GM19023 (cell line): ENCODE results near the gene CAMTA1.

ENCODE experiments used
- ATAC-seq: cut with Tn5 transposase; IDR thresholded peaks from one replicate; pipeline ENCODE4 v1.9.1; 2021; ENCODE audit warnings: mild to moderate bottlenecking, moderate library complexity; ENCODE audit not compliant: unreplicated experiment

CAMTA1 gene

GRCh38 chr1:7474786-7475502 is 689.7 kb downstream of the CAMTA1 start:
- ATAC-seq: no peak

GRCh38 chr1:7475691-7476090 is 690.4 kb downstream of the CAMTA1 start:
- ATAC-seq: no peak

DNA sequence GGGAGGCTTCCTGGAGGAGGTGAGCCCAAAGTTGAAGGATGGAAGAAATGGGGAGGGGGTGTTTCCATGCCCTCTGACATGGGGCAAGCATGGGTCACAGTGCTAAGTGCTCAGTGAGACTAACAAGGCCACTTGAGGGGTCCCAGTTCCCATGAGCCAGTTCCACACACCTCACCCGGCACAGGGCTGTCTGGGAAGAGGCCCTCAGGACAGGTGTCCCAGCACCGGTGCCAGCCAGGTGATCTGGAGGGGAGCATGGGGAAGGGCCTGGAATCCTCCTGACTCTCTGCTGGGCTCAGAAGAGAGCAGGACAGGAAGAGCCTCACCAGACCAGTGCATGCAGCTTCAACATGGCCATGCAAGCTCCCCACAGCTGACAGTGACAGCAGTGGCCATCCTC is 691.1 kb downstream of the CAMTA1 start:
- no peak for ATAC-seq

DNA sequence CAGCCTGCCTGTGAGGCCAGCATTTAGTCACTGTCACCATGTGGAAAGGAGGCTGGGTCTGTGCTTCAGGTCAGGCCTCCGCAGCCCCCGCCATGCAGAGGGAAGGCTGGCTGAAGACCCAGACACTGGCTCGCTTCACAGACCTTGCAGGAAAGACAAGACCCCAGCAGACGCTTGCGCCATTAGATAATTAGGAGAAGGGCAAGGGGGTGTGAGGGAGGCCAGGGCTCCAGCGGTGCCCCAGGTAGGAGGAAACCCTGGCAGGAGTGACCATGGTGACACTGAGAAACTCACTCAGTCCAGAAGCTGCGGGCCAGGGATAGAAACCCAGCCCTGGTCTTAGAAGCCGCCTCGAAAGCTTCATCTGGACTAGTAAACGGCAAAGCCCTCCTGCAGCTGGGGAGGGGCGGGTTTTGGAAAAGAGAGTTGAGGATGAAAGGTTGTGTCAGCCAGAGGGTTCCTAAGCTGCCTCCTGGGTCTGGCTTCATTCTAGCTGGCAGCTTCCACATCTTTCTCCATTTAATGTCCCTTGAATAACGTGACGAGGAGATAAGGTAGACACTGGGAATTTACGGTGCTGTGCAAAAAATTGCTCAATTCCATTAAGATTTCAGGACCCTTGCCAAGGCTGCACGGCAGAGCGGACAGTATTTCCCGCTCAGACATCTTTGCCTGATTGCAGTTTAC is 691.8 kb downstream of the CAMTA1 start:
- ATAC-seq: no peak

DNA sequence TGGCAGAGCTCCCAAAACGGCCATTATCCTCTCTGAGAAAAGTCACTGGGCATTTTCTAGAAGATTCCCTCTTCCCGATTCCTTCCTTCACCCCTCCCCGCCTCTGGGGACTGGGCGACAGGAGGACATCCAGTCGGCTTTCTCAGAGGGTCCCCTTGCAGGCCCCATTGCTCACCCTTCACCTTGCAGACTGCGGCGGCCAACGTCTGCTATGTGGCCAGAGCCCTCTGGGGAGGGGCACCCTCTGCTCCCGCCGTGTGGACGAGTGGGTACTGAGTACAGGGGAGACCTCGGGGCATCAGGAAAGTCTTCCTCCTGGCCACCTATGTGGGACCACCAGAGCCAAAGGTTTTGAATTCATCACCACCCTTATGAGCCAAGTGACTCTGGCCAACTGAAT is 692.3 kb downstream of the CAMTA1 start:
- ATAC-seq: no peak

GRCh38 chr1:7478142-7478790 is 693.0 kb downstream of the CAMTA1 start:
- no peak for ATAC-seq

DNA sequence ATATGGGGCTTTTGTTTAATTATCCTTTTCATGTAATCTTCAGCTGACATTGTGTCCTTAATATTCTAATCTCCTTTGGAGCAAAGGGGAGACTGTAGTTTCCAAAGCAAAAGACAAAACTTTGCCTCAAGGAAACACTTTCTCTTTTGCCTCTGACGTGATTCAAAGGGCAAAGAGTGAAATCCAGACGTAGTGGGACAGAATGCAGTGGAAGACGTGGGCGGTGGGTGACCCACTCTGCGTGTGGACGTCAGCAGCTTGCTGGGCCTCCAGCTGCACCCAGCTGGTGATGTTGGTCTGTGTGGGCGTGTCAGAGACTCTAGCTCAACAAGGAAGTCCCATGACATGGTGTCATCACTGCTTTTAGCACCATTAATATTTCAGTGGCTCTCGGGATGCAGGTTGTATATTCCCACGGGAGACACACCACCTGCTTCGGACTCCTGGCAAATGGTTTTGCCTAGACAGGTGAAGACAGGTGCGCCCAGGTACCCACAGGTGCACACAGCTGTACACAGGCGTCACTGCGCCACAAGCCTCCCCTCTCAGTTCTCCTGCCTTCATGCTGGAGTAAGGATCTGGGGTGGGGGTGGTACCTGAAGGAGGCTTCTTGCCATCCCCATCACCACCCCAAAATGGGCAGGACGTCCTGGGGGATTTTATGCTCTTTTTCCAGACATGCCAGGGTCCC is 693.7 kb downstream of the CAMTA1 start:
- no peak for ATAC-seq

- ATAC-seq: no peak
Observed at GRCh38 chr1:7479571-7479970, 694.3 kb downstream of the CAMTA1 start.

GRCh38 chr1:7481194-7481593 is 695.9 kb downstream of the CAMTA1 start:
- no peak for ATAC-seq

GRCh38 chr1:7482077-7482476 is 696.8 kb downstream of the CAMTA1 start:
- ATAC-seq: no peak

DNA sequence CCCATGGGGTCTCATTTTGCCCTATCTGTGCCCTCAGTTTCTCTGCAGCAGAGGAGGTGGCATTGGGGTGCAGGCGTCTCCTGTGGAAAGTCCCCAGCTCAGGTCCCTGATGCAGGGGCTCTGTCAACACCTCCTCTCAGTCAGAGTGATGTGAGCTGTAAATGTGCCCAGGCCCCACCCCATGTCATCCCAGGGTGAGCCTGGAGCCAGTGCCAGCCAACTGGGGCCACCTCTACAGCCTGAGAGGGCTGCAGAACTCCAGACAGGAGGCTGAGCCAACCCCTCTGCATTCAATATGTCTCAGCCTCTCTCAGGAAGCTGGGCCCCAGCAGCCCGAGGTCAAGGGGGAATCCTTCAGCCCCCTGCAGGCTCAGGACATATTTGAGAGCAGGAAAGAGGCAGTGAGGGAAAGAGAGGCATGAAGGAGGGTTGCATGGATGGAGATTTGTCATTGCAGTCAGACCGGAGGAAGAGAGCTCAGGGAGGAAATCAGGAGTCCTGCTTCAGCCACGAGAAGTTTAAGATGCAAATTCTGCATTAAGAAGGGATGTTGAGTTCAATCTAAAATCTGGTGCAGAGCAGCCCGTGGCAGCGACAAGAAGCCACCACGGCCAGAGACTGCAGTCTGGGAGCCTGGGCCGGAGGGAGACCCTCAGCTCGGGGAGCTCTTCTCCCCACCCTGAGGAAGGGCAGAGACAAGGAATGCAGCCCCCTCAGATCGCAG is 697.7 kb downstream of the CAMTA1 start:
- no peak for ATAC-seq

DNA sequence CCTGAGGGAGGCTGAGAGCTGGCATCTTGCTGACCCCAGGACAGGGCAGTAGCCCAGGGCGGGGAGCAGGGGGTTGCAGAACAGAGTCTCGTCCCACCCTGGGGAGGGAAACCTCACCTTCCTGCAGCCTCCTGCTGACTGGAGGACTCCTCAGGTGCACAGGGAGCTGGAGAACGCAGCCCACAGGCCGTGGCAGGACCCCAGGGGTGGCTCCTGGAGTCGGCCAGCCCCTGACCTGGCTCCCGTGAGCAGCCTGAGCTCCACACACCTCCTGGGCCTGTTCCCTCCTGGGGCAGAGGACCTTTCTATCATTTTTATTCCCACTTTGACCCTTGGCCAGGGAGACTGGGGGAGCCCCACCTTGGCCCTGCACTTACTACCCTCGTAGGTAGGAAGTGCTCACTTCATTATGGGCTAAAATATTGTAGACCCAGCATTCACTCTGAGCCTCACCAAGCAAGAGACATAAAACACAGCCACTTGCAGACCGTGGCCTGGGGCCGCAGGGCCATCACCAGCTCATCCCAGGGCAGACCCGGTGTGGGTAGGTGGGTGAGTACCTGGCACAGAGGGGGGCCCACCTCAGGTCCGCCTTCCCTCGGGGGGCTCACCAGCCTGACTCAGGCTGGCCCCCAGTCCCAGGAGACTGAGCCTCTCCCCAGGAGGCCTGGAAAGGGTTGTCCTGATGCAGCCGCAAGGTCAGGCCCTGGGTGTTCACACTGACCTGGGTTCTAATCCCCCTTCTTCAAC is 698.6 kb downstream of the CAMTA1 start:
- ATAC-seq: no peak

DNA sequence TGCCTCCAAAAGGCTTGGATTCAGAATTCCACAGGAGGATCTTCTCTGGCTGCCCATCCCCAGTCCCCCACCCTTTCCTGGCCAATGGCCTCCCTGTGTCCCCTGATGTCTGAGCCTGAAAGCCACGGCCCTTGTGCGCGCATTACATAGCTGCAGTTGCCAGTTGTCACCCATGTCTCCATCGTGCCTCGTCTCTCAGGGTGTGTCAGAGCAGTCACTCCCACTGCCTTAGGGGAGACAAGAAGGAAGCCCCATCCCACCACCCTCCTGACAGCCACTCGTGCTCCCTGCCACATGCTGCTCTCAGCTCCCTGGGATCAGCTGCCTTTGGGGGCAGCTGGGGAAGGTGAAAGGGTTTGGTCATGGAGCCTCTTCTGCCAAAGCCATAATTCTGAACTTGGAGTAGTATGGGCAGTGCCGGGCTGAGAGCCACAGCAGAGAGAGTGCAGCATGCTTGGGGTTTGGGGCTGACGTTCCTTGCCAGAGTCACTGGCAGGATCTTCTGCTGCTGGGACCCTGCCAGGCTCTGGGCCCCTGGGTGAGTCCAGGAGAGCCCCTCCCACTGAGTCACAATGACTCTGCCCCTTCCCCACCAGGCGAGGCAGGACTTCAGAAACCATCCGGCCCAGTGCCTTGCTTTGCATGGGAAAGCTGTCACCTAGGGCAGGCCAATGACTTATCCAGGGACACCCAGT is 700.0 kb downstream of the CAMTA1 start:
- ATAC-seq: no peak

DNA sequence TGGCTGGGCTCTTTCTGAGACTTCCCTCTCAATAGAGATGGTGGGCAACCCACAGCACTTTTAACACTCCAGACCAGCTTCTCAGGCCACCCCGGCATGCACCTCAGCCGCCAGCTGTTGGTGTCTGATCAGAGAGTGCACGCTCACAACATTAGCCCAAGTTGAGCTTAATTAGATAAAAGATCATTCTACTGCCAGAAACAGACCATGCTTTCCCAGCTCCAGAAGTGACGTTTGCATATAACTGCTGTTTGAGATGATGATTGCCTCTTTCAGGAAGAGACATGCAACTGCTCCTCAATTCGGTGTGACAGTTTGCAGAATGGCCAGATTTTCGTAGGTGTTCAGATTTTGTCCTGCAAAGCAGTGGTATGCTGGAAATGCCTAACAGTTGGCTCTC is 700.6 kb downstream of the CAMTA1 start:
- no peak for ATAC-seq

- no peak for ATAC-seq
Observed at GRCh38 chr1:7487766-7488474, 702.7 kb downstream of the CAMTA1 start.

DNA sequence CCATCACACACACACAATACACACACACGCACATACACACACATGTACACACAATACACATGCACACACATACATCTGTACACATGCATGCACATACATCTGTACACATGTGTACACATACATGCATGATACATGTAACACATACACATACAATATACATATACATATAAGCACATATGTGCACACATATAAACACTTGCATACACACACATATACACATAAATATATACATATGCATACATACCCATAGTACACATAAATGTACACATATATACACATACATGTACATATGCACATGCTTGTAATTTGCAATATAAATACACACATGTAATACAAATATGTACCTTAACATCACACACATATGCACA is 703.2 kb downstream of the CAMTA1 start:
- no peak for ATAC-seq

- ATAC-seq: no peak
Observed at GRCh38 chr1:7489586-7489985, 704.3 kb downstream of the CAMTA1 start.

DNA sequence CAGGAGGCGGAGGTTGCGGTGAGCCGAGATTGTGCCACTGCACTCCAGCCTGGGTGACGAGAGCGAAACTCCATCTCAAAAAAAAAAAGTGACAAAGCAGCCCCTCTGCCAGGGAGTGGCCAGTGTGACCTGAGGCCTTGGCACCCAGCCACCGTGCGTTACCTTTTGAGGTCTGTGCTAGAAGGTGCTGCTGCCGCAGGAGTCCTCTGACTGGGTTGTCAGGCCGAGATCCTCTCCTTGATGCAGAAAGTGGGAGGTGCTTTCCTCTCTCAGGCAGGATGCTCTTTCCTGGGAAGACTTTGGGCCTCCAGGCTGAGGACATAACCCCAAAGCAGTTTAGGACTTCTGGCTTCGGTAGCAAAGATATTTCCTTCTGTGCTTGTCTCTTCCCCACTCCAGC is 705.3 kb downstream of the CAMTA1 start:
- no peak for ATAC-seq
